GM18873 (cell line): ENCODE measurements around the gene FLRT2.

Source experiments
- ATAC-seq: cut with Tn5 transposase; IDR thresholded peaks from one replicate; pipeline ENCODE4 v1.9.1; 2021; ENCODE audit warnings: mild to moderate bottlenecking, moderate library complexity, moderate number of reproducible peaks; ENCODE audit not compliant: unreplicated experiment, low FRiP score

FLRT2 gene

DNA sequence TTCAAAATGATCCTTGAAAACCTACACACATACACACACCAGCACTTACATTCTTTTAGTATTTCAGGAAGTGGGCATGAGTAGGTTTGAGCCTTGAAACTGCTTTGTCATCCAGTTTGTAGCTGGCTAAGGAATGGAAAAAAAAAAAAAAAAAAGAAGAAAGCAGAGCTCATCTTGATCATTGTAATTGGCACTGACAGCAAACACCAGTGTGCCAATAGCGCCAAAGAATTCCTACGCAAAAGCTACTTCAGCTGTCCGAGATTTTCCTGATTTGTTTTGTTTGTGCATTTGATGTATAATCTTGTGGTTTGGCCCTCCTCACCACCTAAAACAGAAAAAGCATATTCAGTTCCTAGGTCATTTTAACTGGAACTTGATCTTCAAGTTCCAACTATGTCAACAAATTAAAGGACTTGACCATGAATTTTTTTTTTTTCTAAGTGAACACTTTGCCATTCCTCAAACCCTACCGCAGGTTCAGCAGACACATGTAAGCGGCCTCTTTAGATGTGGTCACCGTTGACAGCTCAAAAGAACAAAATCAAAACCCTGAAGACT is 57.3 kb downstream of the FLRT2 start:
- no peak for ATAC-seq

GRCh38 chr14:85590784-85591183 is 60.8 kb downstream of the FLRT2 start:
- no peak for ATAC-seq

- no peak for ATAC-seq
Observed at GRCh38 chr14:85594217-85594616, 64.3 kb downstream of the FLRT2 start.

DNA sequence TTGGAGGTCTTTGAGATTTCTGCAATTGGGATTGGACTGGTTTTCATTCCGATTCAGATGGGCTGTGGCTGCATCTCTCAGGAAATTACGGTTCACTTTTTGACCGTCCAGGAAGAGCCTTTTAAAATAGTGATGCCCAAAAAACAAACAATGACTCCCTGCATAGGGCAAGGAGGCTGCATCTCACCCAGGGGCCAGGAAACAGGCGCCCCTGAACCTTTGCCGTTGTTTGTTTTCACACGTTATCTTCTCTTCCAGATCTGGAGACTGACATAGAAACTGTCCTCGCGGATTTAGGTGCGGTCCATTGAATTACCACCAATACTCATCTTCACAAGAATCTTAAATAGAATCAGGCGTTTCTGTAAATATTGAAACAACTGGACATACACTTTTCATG is 66.0 kb downstream of the FLRT2 start:
- no peak for ATAC-seq

- no peak for ATAC-seq
Observed at GRCh38 chr14:85596562-85596961, 66.6 kb downstream of the FLRT2 start.

GRCh38 chr14:85597701-85598100 is 67.8 kb downstream of the FLRT2 start:
- ATAC-seq: no peak

- no peak for ATAC-seq
Observed at GRCh38 chr14:85599939-85600338, 70.0 kb downstream of the FLRT2 start.

DNA sequence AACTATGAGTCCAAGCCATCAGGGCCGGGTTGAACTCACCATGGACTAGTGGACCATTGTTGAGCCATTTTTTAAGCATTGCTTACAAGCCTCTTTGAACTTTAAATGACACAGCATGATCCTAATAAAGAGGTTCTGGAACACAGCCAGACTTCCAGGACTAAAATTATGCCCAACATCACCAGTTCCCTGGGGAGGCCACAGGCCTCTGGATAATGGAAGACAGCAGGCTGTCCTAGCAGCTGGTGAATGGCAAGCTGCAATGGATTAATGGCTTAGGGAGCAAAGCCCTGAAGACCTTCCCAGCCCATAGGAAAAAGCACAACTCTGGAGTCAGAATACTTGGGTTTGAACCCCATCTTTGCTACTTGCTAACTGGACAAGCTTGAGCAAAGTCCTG is 71.3 kb downstream of the FLRT2 start:
- ATAC-seq: no peak

- no peak for ATAC-seq
Observed at GRCh38 chr14:85601690-85602089, 71.7 kb downstream of the FLRT2 start.

DNA sequence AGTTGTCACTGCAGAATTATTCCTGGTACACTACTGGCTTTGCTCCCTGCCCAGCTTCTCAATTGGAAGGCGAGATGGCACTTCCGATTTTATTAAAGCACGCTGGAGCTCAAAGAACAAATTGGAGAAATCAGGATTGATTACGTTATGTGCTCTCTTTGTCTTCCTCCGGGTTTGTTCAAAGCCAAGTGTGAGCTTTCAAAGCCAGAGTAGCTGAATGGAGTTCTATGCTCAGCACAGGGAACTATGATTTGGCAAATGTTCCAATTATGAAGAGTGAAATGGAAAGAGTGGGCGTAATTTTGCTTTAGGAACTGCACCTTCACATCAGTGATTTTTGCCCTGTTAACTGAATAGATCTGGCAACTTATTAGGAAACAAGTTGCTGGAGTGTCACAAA is 72.4 kb downstream of the FLRT2 start:
- ATAC-seq: no peak

- ATAC-seq: no peak
Observed at GRCh38 chr14:85604021-85604420, 74.1 kb downstream of the FLRT2 start.

- no peak for ATAC-seq
Observed at GRCh38 chr14:85604714-85605113, 74.8 kb downstream of the FLRT2 start.

DNA sequence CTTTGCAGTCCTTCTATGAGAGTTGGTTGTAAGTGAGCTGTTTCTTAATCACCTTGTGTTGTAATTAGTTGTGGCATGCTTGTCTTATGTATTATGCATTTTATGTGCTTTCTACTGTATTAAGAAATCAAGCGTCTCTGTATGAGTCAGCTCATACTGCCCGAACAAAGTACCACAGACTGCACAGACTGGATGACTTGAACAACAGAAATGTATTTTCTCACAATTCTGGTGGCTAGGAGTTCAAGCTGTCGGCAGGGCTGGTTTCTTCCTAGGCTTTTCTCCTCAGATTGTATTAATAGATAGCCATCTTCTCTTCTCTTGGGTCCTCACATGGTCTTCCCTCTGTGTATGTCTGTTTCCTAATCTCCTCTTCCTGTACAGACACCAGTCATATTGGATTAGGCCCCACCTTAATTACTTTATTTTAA is 77.7 kb downstream of the FLRT2 start:
- no peak for ATAC-seq

- ATAC-seq: no peak
Observed at GRCh38 chr14:85613496-85613895, 83.6 kb downstream of the FLRT2 start.

GRCh38 chr14:85616386-85616885 is 86.5 kb downstream of the FLRT2 start:
- ATAC-seq: no peak

DNA sequence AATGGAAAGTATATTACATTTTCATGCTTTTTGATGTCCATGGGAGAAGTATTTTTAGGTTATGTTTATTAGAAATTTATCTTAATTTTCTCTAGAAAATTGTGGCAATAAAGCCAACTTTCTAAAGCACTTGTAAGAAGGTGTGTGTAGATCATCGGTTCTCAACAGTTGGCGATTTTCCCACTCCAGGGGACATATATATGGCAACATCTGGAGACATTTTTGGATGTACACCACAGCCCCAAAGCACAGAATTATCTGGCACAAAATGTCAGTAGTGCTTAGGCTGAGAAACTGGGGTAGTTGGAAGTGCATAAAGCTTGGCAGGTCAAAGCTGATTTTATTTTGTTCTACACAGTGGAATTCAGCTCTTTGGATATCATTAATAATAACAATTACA is 86.9 kb downstream of the FLRT2 start:
- no peak for ATAC-seq

GRCh38 chr14:85617791-85618190 is 87.8 kb downstream of the FLRT2 start:
- no peak for ATAC-seq

- ATAC-seq: no peak
Observed at GRCh38 chr14:85618390-85618789, 88.4 kb downstream of the FLRT2 start.

- ATAC-seq: no peak
Observed at GRCh38 chr14:85618978-85619377, 89.0 kb downstream of the FLRT2 start.

DNA sequence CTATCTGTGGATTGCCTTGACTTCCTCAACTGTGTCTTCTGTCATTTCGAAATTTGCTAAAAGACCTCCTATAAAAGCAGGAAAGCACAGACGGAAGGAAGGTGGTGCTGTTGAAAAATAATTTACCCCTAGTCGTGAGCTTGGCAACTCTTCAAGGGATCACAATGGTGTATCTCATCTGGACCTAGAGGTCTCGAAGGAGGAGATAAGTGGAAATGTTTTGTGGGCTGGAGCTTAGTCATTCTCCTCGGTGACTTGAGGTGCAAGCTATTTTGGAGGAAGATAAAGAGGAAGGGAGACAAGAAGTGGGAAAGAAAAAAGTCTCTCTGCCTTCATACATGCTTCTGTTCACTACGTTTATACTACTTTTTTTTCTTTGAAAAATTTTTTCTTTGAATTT is 89.9 kb downstream of the FLRT2 start:
- ATAC-seq: no peak

- ATAC-seq: no peak
Observed at GRCh38 chr14:85620947-85621346, 91.0 kb downstream of the FLRT2 start.

GRCh38 chr14:85622106-85622505 is 92.2 kb downstream of the FLRT2 start:
- no peak for ATAC-seq
